ENCODE measurements around the gene P3H2. TPM values are rescaled to one million over a fixed set of nuclear protein-coding genes. Genes with fewer than 3 reads are reported as not detected.
"Not testable (repeated sequence)": the region's sequence is repeated elsewhere in the genome, so short reads cannot be mapped to it uniquely, and the experiment has no call there.

The P3H2 gene
- total and polyA plus RNA-seq, 5 experiments from 2014 or later: not detected

DNA sequence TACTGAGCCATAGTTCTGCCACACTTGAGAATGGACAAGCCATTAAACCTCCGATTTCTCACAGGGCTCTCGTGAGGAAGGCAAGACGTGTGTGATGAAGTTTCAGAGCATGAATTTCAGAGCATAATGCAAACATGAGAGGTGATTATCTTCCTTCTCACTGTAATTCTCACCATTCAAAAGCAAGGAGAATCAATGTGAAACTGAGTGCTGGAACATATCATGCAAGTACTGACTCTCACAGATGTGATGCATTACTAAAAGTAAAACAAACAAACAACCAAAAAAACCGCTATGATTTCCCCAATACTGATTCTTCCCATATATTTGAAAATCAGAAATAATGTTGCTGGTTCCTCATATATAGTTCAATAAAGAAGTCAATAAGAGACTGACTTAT lies 23.7 kb downstream of the P3H2 start:
- Mint-ChIP-seq H3K36me3 (peaks cover 0 to 4% (median 0%) of the 10 kb centered on the region in 3 donors), H3K4me3 (no peak overlapping the region), H3K4me1 (peaks cover 0 to 8% (median 6%) of the 10 kb centered on the region in 4 donors), H3K27me3 (peaks cover 0 to 14% (median 3%) of the 10 kb centered on the region in 5 donors), H3K27ac (no peak overlapping the region), H3K9me3 (peaks cover 0 to 4% (median 0%) of the 10 kb centered on the region in 9 donors)
- ATAC-seq (no peak), DNase-seq (no peak)
- POLR2A ChIA-PET: no interaction called here

DNA sequence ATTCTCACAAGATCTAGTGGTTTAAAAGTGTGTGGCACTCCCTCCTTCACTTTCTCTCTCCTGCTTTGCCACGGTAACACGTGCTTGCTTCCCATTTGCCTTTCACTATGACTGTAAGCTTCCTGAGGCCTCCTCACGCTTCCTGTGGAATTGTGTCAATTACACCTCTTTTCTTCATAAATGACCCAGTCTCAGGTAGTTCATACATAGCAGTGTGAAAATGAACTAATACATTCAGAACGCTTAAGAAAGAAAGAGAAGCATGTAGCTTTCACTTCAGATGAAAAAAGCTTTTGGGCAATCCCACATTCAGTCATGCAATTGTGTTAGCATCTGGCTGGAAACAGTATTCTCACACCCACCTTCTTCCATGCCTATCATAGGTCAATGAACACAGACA lies 24.4 kb downstream of the P3H2 start:
- Mint-ChIP-seq H3K9me3 (peaks cover 0 to 4% (median 0%) of the 10 kb centered on the region in 9 donors), H3K27me3 (peaks cover 0 to 14% (median 6%) of the 10 kb centered on the region in 5 donors), H3K36me3 (peaks cover 0 to 4% (median 0%) of the 10 kb centered on the region in 3 donors), H3K4me1 (peaks cover 0 to 5% (median 4%) of the 10 kb centered on the region in 4 donors), H3K27ac (no peak overlapping the region), H3K4me3 (no peak overlapping the region)
- ATAC-seq (no peak), DNase-seq (no peak)
- POLR2A ChIA-PET: no interaction called here

DNA sequence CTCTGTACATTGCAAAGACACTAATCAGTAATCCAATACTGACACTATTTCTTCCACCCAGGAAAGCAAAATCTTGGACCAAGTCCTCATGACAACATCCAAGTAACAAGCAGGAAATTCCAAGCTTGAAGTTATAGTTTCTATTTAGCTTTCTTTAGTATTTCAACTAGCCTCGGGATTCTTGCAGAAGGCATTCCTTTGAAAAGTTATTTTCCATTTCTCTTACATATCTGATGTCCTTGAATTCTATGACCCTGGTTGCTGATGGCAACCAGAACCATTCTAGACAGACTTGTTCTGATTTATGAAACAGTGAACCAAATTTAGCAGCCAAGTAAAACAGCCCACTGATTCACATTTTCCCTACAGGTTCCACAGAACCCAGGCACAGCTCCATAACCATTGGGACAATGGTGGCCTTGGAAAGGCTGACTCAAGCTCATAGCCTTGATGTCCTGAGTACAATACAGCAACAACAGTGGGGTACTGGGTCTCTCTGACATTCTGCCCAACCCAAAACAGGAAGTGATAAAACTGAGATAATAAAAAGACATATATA lies 26.5 kb downstream of the P3H2 start:
- H3K9me3 Mint-ChIP-seq: peaks cover 0 to 4% (median 0%) of the 10 kb centered on the region in 9 donors

DNA sequence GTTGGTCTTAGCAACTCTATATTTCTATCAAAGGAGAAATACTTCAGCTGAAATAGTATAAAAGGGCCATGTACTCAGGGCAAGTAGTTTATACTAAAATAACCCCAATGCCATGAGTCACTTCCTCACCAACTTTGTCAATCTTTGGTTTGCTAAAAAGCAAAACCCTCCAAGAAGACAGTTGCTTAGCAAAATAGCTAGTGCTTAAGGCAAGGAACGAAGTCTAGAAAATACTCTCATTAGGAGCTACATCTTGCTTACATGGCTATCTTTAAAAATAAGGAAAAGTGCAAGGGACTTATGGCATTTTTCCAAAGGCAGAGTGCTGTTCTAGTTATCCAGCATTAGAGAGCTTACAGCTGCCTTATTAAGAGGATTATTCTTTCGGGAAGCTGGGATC lies 28.4 kb downstream of the P3H2 start:
- Mint-ChIP-seq H3K4me3 (no peak overlapping the region), H3K9me3 (peaks cover 0 to 4% (median 0%) of the 10 kb centered on the region in 9 donors), H3K27ac (no peak overlapping the region), H3K27me3 (peaks cover 7 to 21% (median 10%) of the 10 kb centered on the region in 5 donors), H3K36me3 (peaks cover 0 to 4% (median 0%) of the 10 kb centered on the region in 3 donors), H3K4me1 (no peaks in the 10 kb centered on the region)
- no peak for DNase-seq
- POLR2A ChIA-PET: interaction anchor here (0.6 kb wide), 1 partner anchor 206 kb away, joined by 3 read pairs; no protein-coding TSS in a partner anchor
- ATAC-seq: no peak

More for the DNA sequence above, 26.5 kb downstream of the P3H2 start:
- DNase-seq (no peak), ATAC-seq (no peak)
- no peak overlapping the region for H3K4me3 Mint-ChIP-seq
- H3K4me1 Mint-ChIP-seq: no peaks in the 10 kb centered on the region
- H3K36me3 Mint-ChIP-seq: peaks cover 0 to 4% (median 0%) of the 10 kb centered on the region in 3 donors
- H3K27me3 Mint-ChIP-seq: peaks cover under 1 to 15% (median 8%) of the 10 kb centered on the region in 5 donors
- POLR2A ChIA-PET: no interaction called here
- H3K27ac Mint-ChIP-seq: no peak overlapping the region

DNA sequence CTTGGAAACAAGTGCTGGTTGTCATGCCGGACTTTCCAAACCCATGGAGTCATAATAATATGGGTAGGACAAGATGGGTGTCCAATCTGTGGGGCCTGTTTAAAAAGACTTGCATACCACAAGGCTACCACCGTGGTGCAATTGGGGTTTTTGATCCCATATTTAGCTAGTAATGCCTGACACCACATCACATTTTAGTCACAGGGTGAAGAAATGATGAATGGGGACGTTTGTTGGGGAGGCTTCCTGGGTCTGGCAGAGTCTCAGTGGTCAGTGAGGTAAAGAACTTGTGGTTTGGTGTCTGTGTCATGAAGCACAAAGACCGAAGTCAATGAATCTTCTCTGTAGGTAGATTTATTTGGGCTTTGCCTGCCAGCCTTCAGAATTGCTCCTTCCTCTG lies 31.0 kb downstream of the P3H2 start:
- Mint-ChIP-seq H3K9me3 (no peaks in the 10 kb centered on the region), H3K27me3 (peaks cover 5 to 23% (median 10%) of the 10 kb centered on the region in 5 donors), H3K36me3 (no peaks in the 10 kb centered on the region), H3K4me1 (no peaks in the 10 kb centered on the region), H3K4me3 (no peak overlapping the region), H3K27ac (no peak overlapping the region)
- no peak for DNase-seq
- POLR2A ChIA-PET: no interaction called here
- no peak for ATAC-seq

DNA sequence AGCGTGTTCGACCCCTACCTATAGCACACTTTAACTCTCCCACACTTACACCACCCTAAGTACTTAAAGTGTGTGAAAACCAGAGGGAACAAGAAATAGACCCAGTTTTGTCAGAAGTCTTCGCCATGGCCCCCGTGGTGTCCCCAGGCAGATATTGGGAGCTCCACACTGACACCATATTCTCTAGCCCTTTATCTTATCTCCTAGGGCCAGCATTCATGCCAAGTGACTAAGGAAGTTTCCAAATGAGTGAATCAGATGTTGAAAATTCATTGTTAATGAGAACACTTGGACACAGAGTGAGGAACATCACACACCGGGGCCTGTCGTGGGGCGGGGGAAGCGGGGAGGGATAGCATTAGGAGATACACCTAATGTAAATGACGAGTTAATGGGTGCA lies 31.8 kb downstream of the P3H2 start:
- Mint-ChIP-seq H3K9me3 (no peaks in the 10 kb centered on the region), H3K36me3 (no peaks in the 10 kb centered on the region), H3K4me3 (no peak overlapping the region), H3K4me1 (no peaks in the 10 kb centered on the region), H3K27ac (no peak overlapping the region), H3K27me3 (peaks cover 5 to 23% (median 10%) of the 10 kb centered on the region in 5 donors)
- POLR2A ChIA-PET: no interaction called here
- DNase-seq: no peak
- ATAC-seq: no peak

DNA sequence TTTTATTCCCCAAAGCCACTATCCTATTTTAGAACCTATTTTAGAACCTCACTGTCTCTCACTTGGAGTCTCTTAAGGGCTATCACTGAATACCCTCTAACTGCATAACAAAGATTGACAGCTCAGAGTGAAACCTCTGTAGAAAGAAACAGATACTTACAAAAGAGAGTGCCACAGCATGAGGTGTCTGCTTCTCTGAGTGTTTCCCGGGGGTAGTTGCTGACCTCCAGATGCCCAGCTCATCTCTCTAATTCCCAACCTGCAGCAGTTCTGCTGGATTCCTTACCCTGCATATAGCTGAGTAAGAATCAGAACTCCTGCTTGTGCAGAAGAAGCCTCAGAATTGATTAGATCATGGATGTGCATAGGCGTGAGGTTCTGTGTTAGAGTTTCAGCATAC lies 34.5 kb downstream of the P3H2 start:
- peaks cover 2 to 14% (median 10%) of the 10 kb centered on the region in 5 donors for H3K27me3 Mint-ChIP-seq
- ATAC-seq: no peak

DNA sequence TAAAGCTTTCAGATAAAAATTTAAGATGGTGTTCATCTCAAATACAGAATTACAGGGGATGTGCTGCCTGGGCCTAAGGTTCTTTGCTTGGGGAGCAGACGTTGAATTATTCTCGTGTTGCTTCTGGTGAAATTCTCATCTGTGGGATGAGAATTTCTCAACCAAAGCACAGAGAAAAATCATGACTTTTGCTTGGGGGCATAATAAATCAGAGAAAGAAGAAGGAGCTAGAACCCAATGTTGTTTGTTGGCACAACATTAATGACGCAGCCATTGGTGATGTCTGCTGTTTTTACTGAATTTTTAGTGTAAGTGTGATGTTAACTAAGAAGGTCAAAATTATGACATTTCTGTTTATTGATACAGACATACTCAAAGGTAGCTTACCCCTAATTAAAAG lies 35.7 kb downstream of the P3H2 start:
- no peaks in the 10 kb centered on the region for H3K9me3 Mint-ChIP-seq
- H3K4me1 Mint-ChIP-seq: no peaks in the 10 kb centered on the region
- H3K4me3 Mint-ChIP-seq: no peak overlapping the region
- POLR2A ChIA-PET: interaction anchor here (0.5 kb wide), 1 partner anchor 13 kb away, joined by 3 read pairs; no protein-coding TSS in a partner anchor
- no peak for DNase-seq
- H3K36me3 Mint-ChIP-seq: no peaks in the 10 kb centered on the region
- ATAC-seq: no peak
- peaks cover 1 to 15% (median 10%) of the 10 kb centered on the region in 5 donors for H3K27me3 Mint-ChIP-seq
- H3K27ac Mint-ChIP-seq: no peak overlapping the region

More for the DNA sequence above, 34.5 kb downstream of the P3H2 start:
- no peak overlapping the region for H3K4me3 Mint-ChIP-seq
- no peak for DNase-seq
- H3K9me3 Mint-ChIP-seq: no peaks in the 10 kb centered on the region
- H3K36me3 Mint-ChIP-seq: no peaks in the 10 kb centered on the region
- H3K27ac Mint-ChIP-seq: no peak overlapping the region
- POLR2A ChIA-PET: no interaction called here
- H3K4me1 Mint-ChIP-seq: no peaks in the 10 kb centered on the region

DNA sequence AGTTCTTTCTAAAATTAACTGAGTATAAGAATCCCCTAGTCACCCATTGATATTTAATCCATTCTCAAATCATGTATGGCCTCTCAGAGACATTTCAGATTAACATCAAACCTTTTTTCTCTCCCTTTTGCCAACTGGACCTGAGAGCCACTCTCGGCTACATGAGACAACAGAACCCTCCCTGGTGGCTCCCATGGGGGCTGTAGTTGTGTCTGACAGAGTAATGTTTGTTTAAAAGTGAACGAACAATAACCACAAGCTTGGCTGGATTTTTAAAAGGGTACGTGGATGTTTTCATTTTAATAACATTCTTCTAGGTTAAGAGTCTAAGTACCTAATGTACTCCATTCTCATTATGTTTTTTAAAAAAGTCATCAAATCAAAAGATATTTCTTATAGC lies 37.1 kb downstream of the P3H2 start:
- Mint-ChIP-seq H3K4me3 (no peak overlapping the region), H3K4me1 (no peaks in the 10 kb centered on the region), H3K36me3 (no peaks in the 10 kb centered on the region), H3K27ac (no peak overlapping the region), H3K27me3 (peaks cover 0 to 18% (median 5%) of the 10 kb centered on the region in 5 donors), H3K9me3 (no peaks in the 10 kb centered on the region)
- no peak for DNase-seq
- no peak for ATAC-seq
- POLR2A ChIA-PET: no interaction called here

DNA sequence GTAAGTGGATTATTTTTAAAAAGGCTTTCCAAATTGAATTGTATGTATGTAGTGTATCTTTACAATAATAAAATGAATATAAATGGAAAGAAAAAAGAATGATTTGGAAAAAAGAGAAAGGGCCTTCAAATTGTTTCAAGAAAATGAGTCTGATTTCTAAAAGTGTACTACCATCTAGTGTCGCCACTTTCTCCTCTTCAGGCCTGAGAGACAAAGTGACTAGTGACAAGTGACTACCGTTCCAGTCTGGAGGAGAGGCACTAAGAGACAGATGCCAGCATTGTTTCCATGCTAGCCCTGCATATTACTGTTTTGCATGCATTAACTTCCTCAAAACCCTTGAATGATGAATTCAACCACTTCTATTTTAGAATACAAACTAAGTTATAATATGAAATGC lies 39.3 kb downstream of the P3H2 start:
- POLR2A ChIA-PET: no interaction called here
- DNase-seq: no peak
- Mint-ChIP-seq H3K27ac (no peak overlapping the region), H3K9me3 (no peaks in the 10 kb centered on the region), H3K36me3 (no peaks in the 10 kb centered on the region), H3K4me3 (no peak overlapping the region), H3K4me1 (no peaks in the 10 kb centered on the region), H3K27me3 (peaks cover 0 to 15% (median 2%) of the 10 kb centered on the region in 5 donors)
- ATAC-seq: no peak

DNA sequence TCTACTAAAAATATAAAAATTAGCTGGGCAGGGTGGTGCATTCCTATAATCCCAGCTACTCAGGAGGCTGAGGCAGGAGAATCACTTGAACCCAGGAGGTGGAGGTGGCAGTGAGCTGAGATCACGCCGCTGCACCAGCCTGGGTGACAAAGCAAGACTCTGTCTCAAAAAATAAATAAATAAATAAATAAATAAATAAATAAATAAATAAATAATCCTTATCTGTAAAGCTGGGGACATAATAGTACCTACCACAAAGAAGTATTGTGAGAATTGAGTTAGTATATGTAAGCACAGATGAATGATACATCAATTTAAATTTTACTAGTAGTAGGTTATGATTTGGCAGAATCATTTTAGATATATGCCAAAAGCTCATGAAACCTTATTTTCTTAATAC lies 41.5 kb downstream of the P3H2 start:
- H3K36me3 Mint-ChIP-seq, DNase-seq, H3K4me1 Mint-ChIP-seq, H3K27ac Mint-ChIP-seq, ATAC-seq, H3K9me3 Mint-ChIP-seq, POLR2A ChIA-PET, H3K4me3 Mint-ChIP-seq: not testable (repeated sequence)
- H3K27me3 Mint-ChIP-seq: peaks cover 5 to 24% (median 7%) of the 10 kb centered on the region in 5 donors

DNA sequence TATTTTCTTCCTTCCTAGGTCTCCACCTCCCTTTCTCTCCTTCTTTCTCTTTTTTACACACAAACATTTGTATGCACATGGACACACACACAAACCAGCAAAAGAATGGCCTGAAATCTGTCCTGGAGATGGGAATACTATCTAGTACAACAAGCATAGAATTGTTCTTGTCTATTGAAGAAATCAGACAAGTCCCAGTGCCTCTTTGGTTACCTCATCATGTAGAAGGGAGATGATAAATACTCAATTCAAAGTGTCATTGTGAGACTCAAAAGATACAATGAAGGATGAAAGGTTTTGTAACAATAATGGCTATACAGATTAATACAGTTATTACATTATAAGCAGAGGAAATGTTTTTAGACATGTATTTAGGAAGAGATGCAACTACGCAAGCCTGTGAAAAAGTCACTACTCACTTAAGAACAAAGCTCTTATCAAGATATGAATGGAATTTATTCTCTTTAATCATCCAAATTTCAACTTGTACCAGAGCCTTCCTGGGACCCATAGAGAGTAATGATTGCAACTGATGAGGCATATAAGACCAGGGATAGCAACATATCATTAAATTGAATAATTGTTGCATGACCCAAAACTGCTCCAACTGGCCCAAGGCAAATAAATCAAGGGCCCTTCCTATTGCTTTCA lies 43.2 kb downstream of the P3H2 start:
- POLR2A ChIA-PET: no interaction called here
- ATAC-seq: no peak
- Mint-ChIP-seq H3K4me3 (no peak overlapping the region), H3K27me3 (peaks cover 10 to 24% (median 11%) of the 10 kb centered on the region in 5 donors), H3K4me1 (no peaks in the 10 kb centered on the region), H3K9me3 (no peaks in the 10 kb centered on the region), H3K27ac (no peak overlapping the region), H3K36me3 (no peaks in the 10 kb centered on the region)
- no peak for DNase-seq

DNA sequence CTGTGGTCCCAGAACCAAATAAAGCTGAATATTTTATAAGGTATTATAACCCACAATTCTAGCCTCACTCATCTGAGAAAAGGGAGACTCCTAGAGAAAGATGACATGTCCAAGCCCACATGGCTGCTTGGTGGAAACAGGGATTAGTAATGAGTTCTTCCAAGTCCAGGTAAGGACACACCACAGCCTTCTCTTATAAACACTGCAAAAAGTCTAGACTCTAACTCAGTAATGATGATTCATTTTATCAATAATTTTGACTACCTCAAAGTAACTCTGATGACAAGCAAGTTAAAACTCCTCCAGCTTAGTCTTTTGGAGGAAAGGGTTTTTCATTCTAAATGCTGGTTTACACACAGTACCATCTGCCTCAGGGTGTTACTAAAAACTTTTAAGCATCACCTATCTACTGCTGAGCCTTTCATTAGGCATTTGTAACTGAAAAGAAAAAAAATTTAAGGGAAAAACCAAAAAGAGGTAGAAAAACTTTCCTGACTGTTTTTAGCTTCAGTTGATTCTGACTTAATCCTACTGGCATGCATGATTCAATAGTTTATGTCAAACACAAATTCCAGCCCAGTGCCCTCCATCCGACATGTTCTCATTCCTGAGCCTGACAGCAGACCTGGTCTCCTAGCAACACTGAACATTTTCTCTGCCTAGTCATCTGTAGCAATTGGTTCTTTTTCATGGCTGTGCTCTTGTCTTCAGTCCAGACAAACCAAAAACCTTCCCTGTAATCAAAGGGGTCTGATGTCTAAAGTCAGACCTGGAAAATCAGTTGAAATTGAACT lies 43.9 kb downstream of the P3H2 start:
- DNase-seq (no peak), ATAC-seq (no peak)
- no peaks in the 10 kb centered on the region for H3K4me1 Mint-ChIP-seq
- POLR2A ChIA-PET: no interaction called here
- H3K36me3 Mint-ChIP-seq: no peaks in the 10 kb centered on the region
- H3K27me3 Mint-ChIP-seq: peaks cover 9 to 24% (median 11%) of the 10 kb centered on the region in 5 donors
- H3K4me3 Mint-ChIP-seq: no peak overlapping the region
- no peak overlapping the region for H3K27ac Mint-ChIP-seq
- no peaks in the 10 kb centered on the region for H3K9me3 Mint-ChIP-seq

Data from naive thymus-derived CD8-positive, alpha-beta T cell (primary cell).